LNCAP (cell line): ENCODE results near the gene DPP8.

ENCODE experiments used
- TF ChIP-seq, protein P1 (sequence below): fragments of 450-650 bp; IDR thresholded peaks from 2 replicates; pipeline ENCODE4 v1.5.1; 2017; ENCODE audit warnings: mild to moderate bottlenecking

Gene DPP8

DNA sequence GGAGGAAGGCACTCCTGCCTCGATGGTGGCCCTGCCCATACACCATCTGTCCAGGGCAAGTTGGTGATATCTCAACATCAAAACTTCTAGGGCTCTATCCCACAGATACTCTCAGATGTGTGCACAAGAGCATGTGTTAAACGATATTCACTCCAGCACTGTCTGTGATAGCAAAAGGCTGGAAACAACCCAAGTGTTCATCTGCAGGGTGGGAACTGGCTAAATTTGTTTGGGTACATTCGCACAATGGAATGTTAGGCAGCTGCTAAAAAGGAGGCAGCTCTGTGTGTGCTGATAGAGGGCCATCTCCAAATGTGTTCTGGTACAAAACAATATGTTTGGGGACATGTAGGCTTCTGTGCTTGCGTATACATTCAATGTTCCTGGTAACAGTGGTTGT lies 114.5 kb downstream of the DPP8 start:
- TF ChIP-seq, protein P1, sequence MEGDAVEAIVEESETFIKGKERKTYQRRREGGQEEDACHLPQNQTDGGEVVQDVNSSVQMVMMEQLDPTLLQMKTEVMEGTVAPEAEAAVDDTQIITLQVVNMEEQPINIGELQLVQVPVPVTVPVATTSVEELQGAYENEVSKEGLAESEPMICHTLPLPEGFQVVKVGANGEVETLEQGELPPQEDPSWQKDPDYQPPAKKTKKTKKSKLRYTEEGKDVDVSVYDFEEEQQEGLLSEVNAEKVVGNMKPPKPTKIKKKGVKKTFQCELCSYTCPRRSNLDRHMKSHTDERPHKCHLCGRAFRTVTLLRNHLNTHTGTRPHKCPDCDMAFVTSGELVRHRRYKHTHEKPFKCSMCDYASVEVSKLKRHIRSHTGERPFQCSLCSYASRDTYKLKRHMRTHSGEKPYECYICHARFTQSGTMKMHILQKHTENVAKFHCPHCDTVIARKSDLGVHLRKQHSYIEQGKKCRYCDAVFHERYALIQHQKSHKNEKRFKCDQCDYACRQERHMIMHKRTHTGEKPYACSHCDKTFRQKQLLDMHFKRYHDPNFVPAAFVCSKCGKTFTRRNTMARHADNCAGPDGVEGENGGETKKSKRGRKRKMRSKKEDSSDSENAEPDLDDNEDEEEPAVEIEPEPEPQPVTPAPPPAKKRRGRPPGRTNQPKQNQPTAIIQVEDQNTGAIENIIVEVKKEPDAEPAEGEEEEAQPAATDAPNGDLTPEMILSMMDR, result no peak

DNA sequence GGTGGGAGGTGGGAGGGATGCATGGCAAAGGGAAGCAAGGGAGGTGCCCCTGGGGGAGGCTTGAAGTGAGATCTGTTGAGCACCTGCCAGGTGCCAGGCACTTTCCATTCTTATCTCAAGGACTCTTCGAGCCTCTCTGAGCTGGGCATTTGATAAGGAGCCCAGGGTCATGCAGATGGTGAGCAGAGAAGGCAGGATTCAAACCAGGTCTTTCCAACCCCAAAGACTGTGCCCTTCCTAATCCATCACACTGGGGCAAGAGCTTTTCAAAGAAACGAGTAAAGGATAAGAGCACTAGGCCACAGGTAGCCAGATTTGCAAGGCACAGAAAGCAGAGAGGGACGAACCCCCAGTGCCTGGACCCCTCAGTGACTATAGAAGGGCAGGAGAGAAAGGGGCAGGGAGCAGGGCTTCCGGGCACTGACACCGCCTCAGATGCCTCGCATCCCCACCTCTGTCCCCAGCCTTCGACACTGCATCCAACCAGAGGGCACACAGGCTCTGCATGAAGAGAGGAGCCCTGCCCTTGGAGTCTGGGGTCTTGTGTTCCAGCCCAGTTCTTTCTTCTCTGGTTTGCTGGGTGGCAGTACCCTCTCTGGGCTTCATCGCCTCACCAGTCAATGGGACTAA lies 115.8 kb downstream of the DPP8 start:
- TF ChIP-seq, protein P1, result no peak

DNA sequence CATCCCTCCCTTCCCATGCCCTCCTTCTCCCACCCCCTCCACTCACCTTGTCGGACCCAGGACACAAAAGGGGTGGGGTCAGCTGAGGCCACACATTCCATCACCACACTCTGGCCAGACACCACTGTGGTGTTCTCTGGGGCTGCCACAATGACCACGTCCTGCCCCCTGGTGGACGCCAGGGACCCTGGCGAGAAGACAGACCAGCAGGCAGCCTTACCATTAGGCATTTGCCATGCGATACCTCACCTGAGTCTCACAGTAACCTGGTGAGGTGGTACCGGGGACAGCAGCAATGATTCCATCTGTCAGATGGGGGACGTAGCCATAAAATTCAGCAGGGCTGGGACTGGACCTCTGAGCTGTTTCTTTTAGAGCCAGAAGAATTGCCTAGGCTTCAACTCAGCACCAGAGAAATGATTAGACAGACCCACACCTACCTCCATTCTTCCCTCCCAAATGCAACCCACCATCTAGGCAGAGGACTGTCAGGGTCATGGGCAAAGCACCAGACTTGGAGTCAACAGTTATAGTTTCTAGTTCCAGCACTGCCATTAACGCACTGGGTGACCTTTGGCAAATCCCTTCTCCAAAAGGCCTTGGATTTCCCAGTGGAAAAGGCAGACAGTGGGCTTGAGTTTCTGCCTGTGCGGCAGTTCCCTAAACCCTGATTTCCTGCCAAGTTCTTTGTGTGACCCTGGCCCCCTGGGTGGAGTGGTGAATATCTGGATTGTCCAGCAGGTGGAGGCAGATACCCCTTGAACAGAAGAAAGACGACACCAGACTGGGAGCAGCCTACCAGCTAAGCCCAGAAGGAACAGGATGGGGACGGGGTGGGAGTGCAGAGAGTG lies 116.5 kb downstream of the DPP8 start:
- TF ChIP-seq, protein P1, result peak; percentile 80

DNA sequence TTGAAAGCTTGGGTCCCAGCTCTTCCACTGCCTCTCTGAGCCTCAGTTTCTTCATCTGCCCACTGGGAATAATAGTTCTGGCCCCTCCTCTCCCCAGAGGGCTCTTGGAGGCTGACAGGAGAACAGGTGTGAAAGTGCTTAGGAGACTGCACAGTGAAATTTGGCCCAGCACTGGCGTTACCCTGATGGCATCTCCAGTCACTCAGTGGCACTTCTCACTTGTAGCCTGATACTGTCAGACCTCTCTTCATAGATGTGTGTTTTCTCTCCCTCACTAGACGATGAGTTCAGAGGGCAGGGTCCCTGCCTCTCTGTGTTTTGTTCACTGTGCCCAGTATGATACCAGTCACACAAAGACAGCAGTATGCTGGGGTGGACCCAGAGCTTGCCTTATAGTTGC lies 117.5 kb downstream of the DPP8 start:
- TF ChIP-seq, protein P1, result no peak

DNA sequence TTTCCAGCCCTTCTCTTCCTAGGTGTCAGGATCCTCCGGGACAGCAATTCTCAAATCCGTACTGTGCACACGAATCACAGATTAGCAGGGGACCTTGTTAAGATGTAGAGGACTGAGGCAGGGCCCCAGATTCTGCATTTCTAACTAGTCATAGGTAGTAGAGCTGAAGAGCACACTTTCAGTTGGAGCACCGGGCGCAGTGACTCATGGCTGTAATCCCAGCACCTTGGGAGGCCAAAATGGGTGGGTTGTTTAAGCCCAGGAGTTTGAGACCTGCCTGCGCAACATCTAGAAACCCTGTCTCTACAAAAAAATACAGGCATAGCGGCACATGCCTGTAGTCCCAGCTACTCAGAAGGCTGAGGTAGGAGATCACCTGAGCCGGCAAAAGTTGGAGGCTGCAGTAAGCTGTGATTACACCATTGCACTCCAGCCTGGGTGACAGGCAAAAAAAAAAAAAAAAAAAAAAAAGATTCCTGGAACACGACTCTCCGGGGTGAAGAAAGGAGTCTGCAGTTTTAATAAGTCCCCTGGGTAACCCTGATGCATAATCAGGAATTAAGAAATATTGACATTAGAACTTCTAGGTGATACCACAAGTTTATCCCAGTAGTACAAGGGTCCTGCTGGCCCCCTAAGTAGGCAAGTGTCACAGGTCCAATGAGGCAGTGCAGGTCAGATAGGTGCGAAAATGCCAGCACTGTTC lies 118.3 kb downstream of the DPP8 start:
- TF ChIP-seq, protein P1, result no peak

DNA sequence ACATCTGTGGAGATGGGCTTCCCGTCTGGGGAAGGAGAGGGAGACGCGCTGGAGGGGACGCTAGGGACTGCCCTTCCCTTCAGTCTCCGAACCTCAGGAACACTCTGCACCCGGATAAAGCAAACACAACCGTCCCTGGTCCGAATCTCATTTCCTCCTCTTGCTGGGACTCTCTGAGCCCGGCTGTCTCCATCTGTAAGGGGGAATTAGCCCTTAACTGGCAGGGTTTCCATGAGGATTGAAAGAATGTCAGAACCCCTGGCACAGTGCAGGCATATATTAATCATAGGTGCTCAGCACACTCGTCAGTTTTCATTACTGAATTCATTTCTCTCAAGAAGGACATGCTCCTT lies 120.5 kb downstream of the DPP8 start:
- TF ChIP-seq, protein P1, result no peak

DNA sequence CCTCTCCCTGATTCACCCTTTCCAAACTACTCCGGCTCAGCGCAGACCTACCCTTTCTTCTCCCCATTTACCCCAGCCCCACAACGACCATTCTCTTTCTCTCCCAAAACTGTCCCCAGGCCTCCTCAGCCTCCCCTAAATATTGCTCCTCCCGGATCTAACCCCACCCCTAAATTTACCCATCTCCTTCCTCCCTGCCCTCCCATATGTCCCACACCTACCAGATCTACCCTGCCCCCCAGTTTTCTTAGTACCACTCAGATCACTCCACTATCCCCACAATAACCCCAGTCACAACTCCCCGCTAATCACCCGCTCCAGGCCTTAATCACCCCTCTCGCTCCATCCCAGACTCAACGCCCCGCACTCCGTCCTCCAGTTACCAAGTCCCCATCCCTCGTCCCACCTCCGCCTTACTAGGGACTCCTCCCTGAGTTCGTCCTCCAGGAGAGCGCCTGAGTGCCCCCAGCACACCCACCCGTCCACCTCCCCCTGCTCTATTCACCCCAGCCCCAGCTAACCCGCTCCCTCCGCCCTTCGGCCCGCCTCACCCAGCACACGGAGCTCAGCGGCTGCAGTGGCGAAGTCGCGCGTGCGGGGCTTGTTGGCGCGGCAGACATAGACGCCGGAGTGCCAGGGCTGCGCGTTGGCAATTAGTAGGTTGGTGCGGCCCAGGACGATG lies 121.1 kb downstream of the DPP8 start:
- TF ChIP-seq, protein P1, result no peak
